Measurements from ENCODE around the gene CSRP2. TPM values are rescaled to one million over a fixed set of nuclear protein-coding genes. Genes with fewer than 3 reads are reported as not detected.
A peak's percentile ranks its signal among the peaks of the same experiment; 100 is the strongest.

CSRP2 gene
- total and polyA plus RNA-seq, 2 of the 8 experiments (the other 6 are each of a cell fraction or from before 2014, with no cell fraction given), result 149 to 227 TPM

GRCh38 chr12:76874027-76874426, 4.8 kb downstream of the CSRP2 start:
- peak overlapping the region; percentile 1 to 28; a peak in 2 of 4 replicates for H3K4me2 ChIP-seq (ENCODE audit: insufficient read depth in 1 of 2, low read depth in 2 of 2, low read length in 2 of 2)
- CTCF ChIA-PET (ENCODE audit: partially characterized antibody), result interaction anchor here (0.9 to 1.9 kb wide), 3 partner anchors 8 to 55 kb away, joined by 3 to 6 read pairs (median 3); no protein-coding TSS in a partner anchor

More at GRCh38 chr12:76874027-76874426, 4.8 kb downstream of the CSRP2 start:
- H3K4ac ChIP-seq (replicated peaks; ENCODE audit: insufficient read length, low read depth, low read length), result no peak overlapping the region
- no peak for DNase-seq (ENCODE audit: low read depth in 1 of 2, low spot score in 2 of 2)
- no peak overlapping the region for H3K23ac ChIP-seq (ENCODE audit: insufficient read length)
- H2BK20ac ChIP-seq (ENCODE audit: low read length), result no peak overlapping the region
- H3K9me3 ChIP-seq (ENCODE audit: insufficient read depth in 2 of 2, low read depth in 1 of 2, low read length in 1 of 2), result no peaks in the 10 kb centered on the region
- peaks cover 6 to 22% (median 16%) of the 10 kb centered on the region in 4 experiments; a peak in 5 of 7 replicates for H3K4me1 ChIP-seq (replicated peaks in 1 of 4; ENCODE audit: control insufficient read depth in 3 of 4, insufficient read depth in 4 of 4, low read length in 3 of 4)
- H3K14ac ChIP-seq (ENCODE audit: insufficient read length), result no peak overlapping the region
- no peaks in the 10 kb centered on the region for H3K27me3 ChIP-seq (replicated peaks in 1 of 4; ENCODE audit: control insufficient read depth in 3 of 4, extremely low read depth in 1 of 4, insufficient read depth in 3 of 4, low read length in 3 of 4)
- POLR2A ChIA-PET (ENCODE audit: partially characterized antibody), result interaction anchor here (0.9 kb wide), 1 partner anchor 12 kb away, joined by 3 read pairs; no protein-coding TSS in a partner anchor
- H3K18ac ChIP-seq (ENCODE audit: extremely low read depth, low read length), result no peak overlapping the region
- H3K23me2 ChIP-seq (ENCODE audit: low read depth, low read length), result peaks cover 4% of the 10 kb centered on the region
- H2AK5ac ChIP-seq (ENCODE audit: low read depth, low read length), result no peak overlapping the region
- H4K91ac ChIP-seq (replicated peaks; ENCODE audit: insufficient read length, low read length), result no peak overlapping the region
- peaks cover 0 to 2% (median 0%) of the 10 kb centered on the region in 4 experiments; a peak in 1 of 8 replicates for H3K36me3 ChIP-seq (ENCODE audit: control insufficient read depth in 2 of 4, insufficient read depth in 4 of 4, low read length in 3 of 4)
- H4K5ac ChIP-seq (ENCODE audit: insufficient read length, low read depth, low read length), result no peak overlapping the region
- no peak overlapping the region for H2BK12ac ChIP-seq (ENCODE audit: low read depth, low read length)
- 0 out of 2 replicates have a peak overlapping the region, but pooled peaks have one; percentile 53 for H2BK15ac ChIP-seq (ENCODE audit: low read length)
- TF ChIP-seq SP2 (IDR thresholded peaks at IDR 0.05; ENCODE audit: low read length), result no peak
- TF ChIP-seq TEAD4 (IDR thresholded peaks at IDR 0.05; ENCODE audit: low read depth, low read length), result no peak
- no peak for TF ChIP-seq RBBP5 (IDR thresholded peaks at IDR 0.05; ENCODE audit: borderline replicate concordance, low read depth, low read length)
- TF ChIP-seq HDAC6 (IDR thresholded peaks at IDR 0.05; ENCODE audit: low read depth, low read length), result no peak
- TF ChIP-seq GABPA (IDR thresholded peaks at IDR 0.05; ENCODE audit: borderline replicate concordance, insufficient read depth, low read length), result no peak
- no peak for TF ChIP-seq EGR1 (IDR thresholded peaks at IDR 0.05; ENCODE audit: borderline replicate concordance, low read depth, low read length)
- H3K27ac ChIP-seq (ENCODE audit: low read depth, low read length), result no peak overlapping the region
- 95% methylated on average over 3 of the region's 3 CpGs; no CpG with 5 or more reads in 1 of the 2 experiments for whole genome bisulfite sequencing, 2 experiments (ENCODE audit: extremely low coverage in 1 of 2, insufficient coverage in 1 of 2, insufficient read length in 1 of 2, insufficient replicate concordance in 2 of 2, low coverage in 1 of 2, low lambda C conversion rate in 2 of 2, missing lambda C conversion rate in 1 of 2)
- peak overlapping the region; percentile 59 for H2BK120ac ChIP-seq (replicated peaks; ENCODE audit: low read depth, low read length)
- H3K79me1 ChIP-seq (ENCODE audit: low read depth, low read length), result peaks cover 22% of the 10 kb centered on the region
- no peak overlapping the region for H3K56ac ChIP-seq (replicated peaks; ENCODE audit: insufficient read length, low read depth, low read length)
- no peak overlapping the region for H2BK5ac ChIP-seq (ENCODE audit: low read depth, low read length)
- peaks cover 4 to 9% of the 10 kb centered on the region in 2 experiments for H4K20me1 ChIP-seq (replicated peaks in 1 of 2; ENCODE audit: control insufficient read depth in 1 of 2, insufficient read depth in 2 of 2, low read length in 2 of 2)
- peaks cover 6 to 82% of the 10 kb centered on the region in 2 experiments for H3K79me2 ChIP-seq (ENCODE audit: control insufficient read depth in 1 of 2, insufficient read depth in 2 of 2, low read length in 2 of 2)
- no peak overlapping the region for H2AFZ ChIP-seq (ENCODE audit: low read length)
- H3K4me3 ChIP-seq (ENCODE audit: extremely low read depth in 1 of 4, insufficient read depth in 2 of 4, low read depth in 3 of 4, low read length in 4 of 4), result no peak overlapping the region
- no peak for FAIRE-seq
- H3K9ac ChIP-seq (replicated peaks in 1 of 4; ENCODE audit: extremely low read depth in 1 of 4, low read depth in 3 of 4, low read length in 3 of 4), result no peak overlapping the region
- H4K8ac ChIP-seq (ENCODE audit: extremely low read depth, insufficient read depth, low read length), result no peak overlapping the region

All from H1 (cell line).